Mucosa of gallbladder (tissue), 1 donor: ENCODE data around the gene SHCBP1L. TPM values are rescaled to one million over a fixed set of nuclear protein-coding genes. Genes with fewer than 3 reads are reported as not detected.

Experiments used
- DNase-seq: peaks from one replicate; pipeline ENCODE4 v3.0.0-alpha.2; 2020; ENCODE audit warnings: low spot score
- total RNA-seq: library from RNA; stranded (reverse); gene quantifications from one replicate; pipeline ENCODE4 v1.2.1, GENCODE V29; 2021
- donor health status: DM: no; HTN: no; CAD: no.

SHCBP1L gene
- total RNA-seq, 1 donor from 2014 or later = not detected

- no peak for DNase-seq
These were observed 61.9 kb downstream of the SHCBP1L start for GRCh38 chr1:182890927-182891610.

- no peak for DNase-seq
These were observed 63.0 kb downstream of the SHCBP1L start for GRCh38 chr1:182889997-182890396.

- DNase-seq = no peak
These were observed 64.0 kb downstream of the SHCBP1L start for GRCh38 chr1:182888736-182889531.

- DNase-seq = no peak
These were observed 66.0 kb downstream of the SHCBP1L start for GRCh38 chr1:182886985-182887384.

- no peak for DNase-seq
These were observed 67.4 kb downstream of the SHCBP1L start for GRCh38 chr1:182885591-182885990.

GRCh38 chr1:182884872-182885271 lies 68.1 kb downstream of the SHCBP1L start:
- no peak for DNase-seq

- DNase-seq = no peak
These were observed 75.1 kb downstream of the SHCBP1L start for GRCh38 chr1:182877842-182878241.

GRCh38 chr1:182877331-182877730 lies 75.6 kb downstream of the SHCBP1L start:
- no peak for DNase-seq

GRCh38 chr1:182875889-182876288 lies 77.1 kb downstream of the SHCBP1L start:
- DNase-seq = no peak

GRCh38 chr1:182872881-182873280 lies 80.1 kb downstream of the SHCBP1L start:
- no peak for DNase-seq

- no peak for DNase-seq
These were observed 83.7 kb downstream of the SHCBP1L start for GRCh38 chr1:182869241-182869666.

GRCh38 chr1:182867861-182868260 lies 85.1 kb downstream of the SHCBP1L start:
- DNase-seq = no peak

- DNase-seq = no peak
These were observed 89.0 kb downstream of the SHCBP1L start for GRCh38 chr1:182863940-182864339.

GRCh38 chr1:182862827-182863226 lies 90.1 kb downstream of the SHCBP1L start:
- DNase-seq = no peak

- DNase-seq = no peak
These were observed 91.0 kb downstream of the SHCBP1L start for GRCh38 chr1:182861994-182862393.

- DNase-seq = no peak
These were observed 92.3 kb downstream of the SHCBP1L start for GRCh38 chr1:182860658-182861057.

- no peak for DNase-seq
These were observed 95.8 kb downstream of the SHCBP1L start for GRCh38 chr1:182857212-182857611.

GRCh38 chr1:182855911-182856310 lies 97.1 kb downstream of the SHCBP1L start:
- no peak for DNase-seq

GRCh38 chr1:182851825-182852224 lies 101.1 kb downstream of the SHCBP1L start:
- DNase-seq = no peak

- DNase-seq = no peak
These were observed 102.6 kb downstream of the SHCBP1L start for GRCh38 chr1:182850319-182850718.
